ENCODE results near the gene GTSF1L.

Gene GTSF1L

DNA sequence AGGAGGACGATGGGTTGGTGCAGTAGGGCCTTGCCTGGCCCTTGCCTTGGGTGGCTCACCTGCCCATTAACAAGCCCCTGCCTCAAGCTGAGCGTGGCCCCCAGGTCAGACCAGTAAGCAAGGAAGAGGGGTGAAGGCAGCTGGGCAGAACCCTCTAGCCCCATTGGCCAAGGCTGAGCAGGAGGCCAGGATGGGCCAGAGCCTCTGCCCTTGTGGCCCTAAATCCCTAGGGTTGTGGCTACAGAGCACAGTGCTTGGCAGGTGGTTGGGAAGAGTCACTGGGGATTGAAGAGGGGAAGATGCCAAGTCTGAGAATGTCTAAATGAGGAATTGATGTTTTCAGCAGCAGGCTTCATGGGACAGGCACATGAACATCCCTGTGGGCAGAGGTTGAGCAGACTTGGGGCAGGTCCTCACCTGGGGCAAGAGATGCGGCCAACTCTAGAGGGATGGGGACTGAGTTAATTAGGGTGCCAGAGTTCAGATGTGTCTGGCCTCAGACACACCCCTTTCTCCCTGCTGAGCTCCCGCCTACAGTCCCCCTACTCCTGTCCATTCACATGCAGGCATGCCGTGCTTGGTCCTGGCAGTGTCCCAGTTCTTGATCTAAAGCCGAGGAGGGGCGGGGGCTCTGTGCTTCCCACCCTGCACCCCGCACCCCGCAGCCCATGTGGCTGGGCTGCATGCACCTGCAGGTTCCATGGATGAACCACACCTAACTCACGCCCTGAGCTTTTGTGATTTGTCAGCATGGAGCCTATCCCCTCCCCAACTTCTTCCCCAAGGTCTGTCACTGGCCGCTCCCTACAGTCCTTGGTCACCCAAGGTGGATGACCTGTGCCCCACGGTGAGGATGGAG lies 9.8 kb downstream of the GTSF1L start:
- DNase-seq (ENCODE audit: low read depth, low spot score) = no peak

GRCh38 chr20:43716123-43716522 lies 10.7 kb downstream of the GTSF1L start:
- DNase-seq (ENCODE audit: low read depth, low spot score) = no peak

- DNase-seq (ENCODE audit: low read depth, low spot score) = no peak
Observed at GRCh38 chr20:43715511-43715910, 11.3 kb downstream of the GTSF1L start.

DNA sequence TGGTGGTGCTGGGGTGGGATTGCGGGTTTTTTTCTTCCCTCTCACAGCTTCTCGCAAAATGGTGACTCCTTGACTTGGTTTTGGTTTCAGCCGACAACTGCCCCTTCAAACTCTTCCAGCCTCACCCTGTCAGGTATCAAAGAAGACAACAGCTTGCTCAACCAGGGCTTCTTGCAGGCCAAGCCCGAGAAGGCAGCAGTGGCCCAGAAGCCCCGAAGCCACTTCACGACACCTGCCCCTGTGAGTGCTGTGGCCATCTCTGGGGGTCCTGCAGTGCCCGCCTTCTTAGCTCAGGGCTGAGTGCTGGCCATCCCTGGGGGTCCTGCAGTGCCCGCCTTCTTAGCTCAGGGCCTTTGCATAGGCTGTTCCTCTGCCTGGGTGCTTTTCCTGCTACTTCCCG lies 11.8 kb downstream of the GTSF1L start:
- DNase-seq (ENCODE audit: low read depth, low spot score) = no peak

GRCh38 chr20:43711098-43711654 lies 15.6 kb downstream of the GTSF1L start:
- DNase-seq (ENCODE audit: low read depth, low spot score) = no peak

DNA sequence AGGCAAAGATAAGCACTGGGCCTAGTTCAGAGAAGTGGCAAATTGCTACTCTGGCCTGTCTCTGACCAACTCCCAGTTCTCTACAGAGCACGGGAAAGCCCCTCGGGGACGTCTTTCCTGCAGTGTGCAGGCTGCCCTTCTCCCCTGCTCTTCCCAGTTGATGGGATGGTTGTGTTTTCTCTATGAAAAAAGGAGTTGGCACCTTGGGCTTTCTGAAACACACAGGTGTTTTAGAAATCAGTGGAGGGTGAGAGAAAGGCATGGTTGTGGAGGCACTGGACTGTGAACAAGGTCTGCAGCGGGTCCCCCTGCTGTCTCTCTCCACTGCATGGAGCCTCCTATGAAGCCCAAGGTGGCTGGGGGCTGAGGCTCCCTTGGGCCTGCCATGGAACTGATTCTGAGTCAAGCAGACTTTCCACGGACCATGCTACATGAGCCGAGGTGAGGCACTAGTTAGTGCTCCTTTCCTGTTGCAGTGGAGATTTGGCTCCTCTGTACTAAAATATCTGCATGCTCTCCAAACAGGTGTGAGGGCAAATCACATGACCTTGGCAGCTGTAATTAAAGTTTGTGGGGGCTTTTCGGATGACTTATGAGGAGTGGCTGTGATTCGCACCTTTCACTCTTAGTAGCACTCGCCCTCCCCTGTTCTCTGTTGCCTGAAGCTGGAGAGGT lies 16.3 kb downstream of the GTSF1L start:
- no peak for DNase-seq (ENCODE audit: low read depth, low spot score)

GRCh38 chr20:43702502-43702901 lies 24.3 kb downstream of the GTSF1L start:
- DNase-seq (ENCODE audit: low read depth, low spot score) = no peak

- DNase-seq (ENCODE audit: low read depth, low spot score) = no peak
Observed at GRCh38 chr20:43700627-43701026, 26.2 kb downstream of the GTSF1L start.

DNA sequence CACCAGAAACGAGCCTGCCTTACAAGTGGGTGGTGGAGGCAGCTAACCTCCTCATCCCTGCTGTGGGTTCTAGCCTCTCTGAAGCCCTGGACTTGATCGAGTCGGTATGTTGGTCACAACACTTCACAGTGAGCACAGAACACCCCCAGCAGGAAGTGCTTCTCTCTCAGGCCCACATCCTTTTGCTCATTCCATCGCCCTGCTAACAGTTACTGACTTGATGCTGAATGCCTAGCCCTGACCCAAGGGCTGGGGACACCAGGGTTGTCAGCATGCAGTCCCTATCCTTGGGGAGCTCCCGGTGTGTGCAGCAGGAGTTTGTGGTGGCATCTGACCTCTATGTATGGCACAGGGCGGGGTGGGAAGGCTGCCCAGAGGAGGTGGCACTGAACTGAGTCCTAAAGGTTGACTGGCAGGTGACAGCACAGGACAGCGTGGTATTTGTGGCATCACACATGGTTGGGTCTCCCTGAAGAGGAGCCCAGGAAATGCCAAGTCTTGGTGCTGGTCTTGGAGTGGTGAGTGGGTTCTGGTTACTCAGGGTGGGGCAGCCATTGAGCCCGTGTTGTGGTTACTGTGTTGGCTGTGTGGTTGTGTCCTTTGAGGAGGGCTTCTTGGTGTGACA lies 26.7 kb downstream of the GTSF1L start:
- DNase-seq (ENCODE audit: low read depth, low spot score) = no peak

GRCh38 chr20:43695571-43695970 lies 31.2 kb downstream of the GTSF1L start:
- no peak for DNase-seq (ENCODE audit: low read depth, low spot score)

GRCh38 chr20:43694763-43695162 lies 32.0 kb downstream of the GTSF1L start:
- no peak for DNase-seq (ENCODE audit: low read depth, low spot score)

- DNase-seq (ENCODE audit: low read depth, low spot score) = peak; percentile 66
Observed at GRCh38 chr20:43691928-43692524, 34.8 kb downstream of the GTSF1L start.

GRCh38 chr20:43690943-43691598 lies 35.7 kb downstream of the GTSF1L start:
- DNase-seq (ENCODE audit: low read depth, low spot score) = no peak

GRCh38 chr20:43689165-43689564 lies 37.6 kb downstream of the GTSF1L start:
- no peak for DNase-seq (ENCODE audit: low read depth, low spot score)

- no peak for DNase-seq (ENCODE audit: low read depth, low spot score)
Observed at GRCh38 chr20:43686820-43687219, 40.0 kb downstream of the GTSF1L start.

- DNase-seq (ENCODE audit: low read depth, low spot score) = no peak
Observed at GRCh38 chr20:43682446-43682845, 44.4 kb downstream of the GTSF1L start.

GRCh38 chr20:43681991-43682410 lies 44.8 kb downstream of the GTSF1L start:
- DNase-seq (ENCODE audit: low read depth, low spot score) = no peak

- DNase-seq (ENCODE audit: low read depth, low spot score) = no peak
Observed at GRCh38 chr20:43681468-43681942, 45.3 kb downstream of the GTSF1L start.

DNA sequence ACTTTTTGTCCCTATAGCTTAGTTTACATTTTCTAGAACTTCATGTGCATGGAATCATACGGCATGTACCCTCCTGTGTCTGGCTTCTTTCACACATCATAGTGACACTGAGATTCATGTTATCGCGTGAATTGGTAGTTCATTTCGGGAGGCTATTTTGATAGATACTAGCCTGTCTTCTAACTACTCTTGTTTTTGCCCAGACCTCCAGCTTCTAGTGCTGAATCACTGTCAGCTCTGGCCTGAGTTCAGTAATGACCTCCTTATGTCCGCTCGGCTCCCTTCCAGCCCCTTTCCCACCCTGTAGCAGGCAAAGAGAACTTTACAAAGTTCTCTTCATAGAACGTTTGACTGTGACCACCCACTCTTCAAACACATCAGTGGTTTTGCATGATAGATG lies 45.8 kb downstream of the GTSF1L start:
- DNase-seq (ENCODE audit: low read depth, low spot score) = no peak

GRCh38 chr20:43676368-43676767 lies 50.4 kb downstream of the GTSF1L start:
- DNase-seq (ENCODE audit: low read depth, low spot score) = no peak

All from ELF-1 (cell line).